Activated CD8-positive, alpha-beta memory T cell treated with anti-CD3 and anti-CD28 coated beads for 4 hours (primary cell): ENCODE data around the gene NFATC4.

Experiments used
- DNase-seq, 2 donors: peaks; one replicate each; pipeline ENCODE4 v3.0.0-alpha.2; 2020; ENCODE audit warnings: low read depth in 2 of 2

The NFATC4 gene

DNA sequence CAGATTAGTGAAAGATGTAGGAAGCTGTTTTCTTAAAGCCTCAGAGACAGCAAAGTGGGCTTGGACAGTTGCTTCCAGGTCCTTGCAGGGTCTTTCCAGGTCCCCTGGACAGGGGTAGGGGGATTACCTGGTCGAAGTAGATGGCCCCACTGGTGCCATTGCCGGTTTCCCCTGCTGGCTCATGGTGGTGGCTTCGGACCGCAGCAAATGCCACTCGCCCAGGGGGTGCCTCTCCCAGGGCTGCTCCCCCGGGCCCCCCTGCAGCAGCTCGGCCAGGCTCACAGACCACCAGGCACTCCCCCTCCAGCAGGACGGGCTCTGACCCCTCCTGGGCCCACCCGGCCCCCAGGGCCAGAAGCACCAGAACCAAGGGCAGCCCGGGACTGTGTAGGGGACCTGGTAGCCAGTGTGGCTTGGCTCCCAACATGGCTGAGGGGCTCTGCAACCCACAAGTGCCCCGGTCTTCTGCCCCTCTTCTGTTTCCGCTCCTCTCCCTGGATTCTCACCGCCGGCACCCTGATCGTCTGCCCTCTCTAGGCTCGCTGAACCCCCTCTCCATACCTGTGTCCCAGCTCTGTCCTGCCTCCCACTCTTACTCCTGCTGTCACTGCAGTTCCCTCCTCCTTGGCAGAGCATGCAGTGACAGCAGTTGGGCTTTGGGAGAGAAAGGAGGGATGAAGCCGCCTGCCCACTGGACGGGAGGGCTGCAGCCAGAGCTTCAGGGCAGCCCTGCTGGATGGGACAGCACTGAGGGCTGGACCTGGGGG is 60.8 kb downstream of the NFATC4 start:
- DNase-seq = no peak
